SJSA1 (cell line): ENCODE results near the gene POU6F1. TPM values are rescaled to one million over a fixed set of nuclear protein-coding genes. Genes with fewer than 3 reads are reported as not detected.

Source experiments
- DNase-seq, 2 experiments: peaks; one replicate each; pipeline ENCODE4 v3.0.0-alpha.2; 2015 to 2020; ENCODE audit warnings: low spot score in 2 of 2, low read depth in 1 of 2
- H3K27ac ChIP-seq: fragments of 250-450 bp; sonication (Bioruptor Pico); 2 replicates; pipeline ENCODE4 v1.5.1; 2020; ENCODE audit warnings: mild to moderate bottlenecking, moderate library complexity
- H3K27me3 ChIP-seq: fragments of 250-450 bp; sonication (Bioruptor Pico); replicated peaks from 2 replicates; pipeline ENCODE4 v1.5.1; 2020; ENCODE audit warnings: mild to moderate bottlenecking, moderate library complexity
- H3K36me3 ChIP-seq: fragments of 250-450 bp; sonication (Bioruptor Pico); 2 replicates; pipeline ENCODE4 v1.5.1; 2020; ENCODE audit warnings: mild to moderate bottlenecking
- H3K4me1 ChIP-seq: fragments of 250-450 bp; sonication (Bioruptor Pico); replicated peaks from 2 replicates; pipeline ENCODE4 v1.6.1; 2021; ENCODE audit warnings: mild to moderate bottlenecking
- H3K4me3 ChIP-seq: fragments of 250-450 bp; sonication (Bioruptor Pico); 2 replicates; pipeline ENCODE4 v1.5.1; 2020; ENCODE audit warnings: mild to moderate bottlenecking
- H3K9me3 ChIP-seq: fragments of 250-450 bp; sonication (Bioruptor Pico); replicated peaks from 2 replicates; pipeline ENCODE4 v1.5.1; 2020; ENCODE audit warnings: mild to moderate bottlenecking
- total RNA-seq: library from RNA; depleted of rRNA; stranded (reverse); fragments of >200 nt; shearing (Covaris generic); gene quantifications from 2 replicates; pipeline ENCODE4 v1.2.3, GENCODE V29; 2014

Gene POU6F1
- total RNA-seq, 1 experiment from 2014 or later = 1.2 TPM

- Histone ChIP-seq H3K4me1 (peaks cover 9% of the 10 kb centered on the region), H3K27ac (no peak overlapping the region), H3K4me3 (no peak overlapping the region), H3K27me3 (no peaks in the 10 kb centered on the region), H3K9me3 (no peaks in the 10 kb centered on the region), H3K36me3 (no peaks in the 10 kb centered on the region; the same call in 1 of the 2 replicates)
- DNase-seq = no peak
These were observed 1.5 kb upstream of the POU6F1 start for GRCh38 chr12:51219322-51219721.

- peak overlapping the region; percentile 74 for H3K27ac ChIP-seq
- no peak for DNase-seq
- H3K9me3 ChIP-seq = no peaks in the 10 kb centered on the region
- H3K36me3 ChIP-seq = no peaks in the 10 kb centered on the region; the same call in 1 of the 2 replicates
- no peaks in the 10 kb centered on the region for H3K27me3 ChIP-seq
- peak overlapping the region; percentile 73 for H3K4me3 ChIP-seq
- H3K4me1 ChIP-seq = peaks cover 9% of the 10 kb centered on the region
These were observed 822 bp upstream of the POU6F1 start for GRCh38 chr12:51218607-51219161.

- peak overlapping the region; percentile 73 for H3K4me3 ChIP-seq
- peaks cover 9% of the 10 kb centered on the region for H3K4me1 ChIP-seq
- peak in 1 of 2 experiments; percentile 20 for DNase-seq
- no peaks in the 10 kb centered on the region for H3K9me3 ChIP-seq
- H3K36me3 ChIP-seq = no peaks in the 10 kb centered on the region; the same call in 1 of the 2 replicates
- no peaks in the 10 kb centered on the region for H3K27me3 ChIP-seq
- H3K27ac ChIP-seq = peak overlapping the region; percentile 74
These were observed 512 bp downstream of the POU6F1 start for GRCh38 chr12:51217133-51217967.

- Histone ChIP-seq H3K4me1 (peaks cover 9% of the 10 kb centered on the region), H3K27me3 (no peaks in the 10 kb centered on the region), H3K9me3 (no peaks in the 10 kb centered on the region), H3K36me3 (no peaks in the 10 kb centered on the region; the same call in 1 of the 2 replicates), H3K4me3 (peak overlapping the region; percentile 73), H3K27ac (no peak overlapping the region)
- DNase-seq = no peak
These were observed 1.2 kb downstream of the POU6F1 start for GRCh38 chr12:51216642-51217041.

- no peak for DNase-seq
- Histone ChIP-seq H3K36me3 (no peaks in the 10 kb centered on the region; the same call in 1 of the 2 replicates), H3K4me1 (peaks cover 9% of the 10 kb centered on the region), H3K4me3 (no peak overlapping the region), H3K27me3 (no peaks in the 10 kb centered on the region), H3K9me3 (no peaks in the 10 kb centered on the region), H3K27ac (no peak overlapping the region)
These were observed 3.0 kb downstream of the POU6F1 start for GRCh38 chr12:51214895-51215294.

- no peak overlapping the region for H3K4me3 ChIP-seq
- no peaks in the 10 kb centered on the region; the same call in 1 of the 2 replicates for H3K36me3 ChIP-seq
- H3K9me3 ChIP-seq = no peaks in the 10 kb centered on the region
- DNase-seq = no peak
- no peak overlapping the region for H3K27ac ChIP-seq
- no peaks in the 10 kb centered on the region for H3K4me1 ChIP-seq
- no peaks in the 10 kb centered on the region for H3K27me3 ChIP-seq
These were observed 7.0 kb downstream of the POU6F1 start for GRCh38 chr12:51210690-51211395.

- Histone ChIP-seq H3K27ac (no peak overlapping the region), H3K36me3 (no peaks in the 10 kb centered on the region; the same call in 1 of the 2 replicates), H3K27me3 (no peaks in the 10 kb centered on the region), H3K4me3 (no peak overlapping the region), H3K9me3 (no peaks in the 10 kb centered on the region), H3K4me1 (no peaks in the 10 kb centered on the region)
- DNase-seq = no peak
These were observed 8.6 kb downstream of the POU6F1 start for GRCh38 chr12:51209259-51209658.

- Histone ChIP-seq H3K27me3 (no peaks in the 10 kb centered on the region), H3K9me3 (no peaks in the 10 kb centered on the region)
These were observed 9.7 kb downstream of the POU6F1 start for GRCh38 chr12:51208016-51208660.

GRCh38 chr12:51205350-51205749, 12.5 kb downstream of the POU6F1 start:
- H3K27ac ChIP-seq = no peak overlapping the region
- H3K4me3 ChIP-seq = no peak overlapping the region
- H3K27me3 ChIP-seq = no peaks in the 10 kb centered on the region
- H3K9me3 ChIP-seq = no peaks in the 10 kb centered on the region
- H3K4me1 ChIP-seq = no peaks in the 10 kb centered on the region
- no peaks in the 10 kb centered on the region; the same call in 1 of the 2 replicates for H3K36me3 ChIP-seq
- DNase-seq = no peak

More at GRCh38 chr12:51208016-51208660, 9.7 kb downstream of the POU6F1 start:
- Histone ChIP-seq H3K36me3 (no peaks in the 10 kb centered on the region; the same call in 1 of the 2 replicates), H3K27ac (no peak overlapping the region), H3K4me3 (no peak overlapping the region), H3K4me1 (no peaks in the 10 kb centered on the region)
- no peak for DNase-seq

GRCh38 chr12:51202718-51203117, 15.1 kb downstream of the POU6F1 start:
- no peak for DNase-seq
- no peaks in the 10 kb centered on the region for H3K4me1 ChIP-seq
- H3K4me3 ChIP-seq = no peak overlapping the region
- H3K27me3 ChIP-seq = no peaks in the 10 kb centered on the region
- no peaks in the 10 kb centered on the region; the same call in 1 of the 2 replicates for H3K36me3 ChIP-seq
- H3K9me3 ChIP-seq = no peaks in the 10 kb centered on the region
- no peak overlapping the region for H3K27ac ChIP-seq

- no peaks in the 10 kb centered on the region for H3K36me3 ChIP-seq
- no peak overlapping the region for H3K4me3 ChIP-seq
- no peaks in the 10 kb centered on the region for H3K27me3 ChIP-seq
- DNase-seq = no peak
- no peaks in the 10 kb centered on the region for H3K4me1 ChIP-seq
- H3K9me3 ChIP-seq = no peaks in the 10 kb centered on the region
- H3K27ac ChIP-seq = no peak overlapping the region
These were observed 17.1 kb downstream of the POU6F1 start for GRCh38 chr12:51200806-51201205.

GRCh38 chr12:51200156-51200555, 17.7 kb downstream of the POU6F1 start:
- no peaks in the 10 kb centered on the region for H3K4me1 ChIP-seq
- H3K27ac ChIP-seq = no peak overlapping the region
- no peaks in the 10 kb centered on the region for H3K36me3 ChIP-seq
- no peak for DNase-seq
- H3K9me3 ChIP-seq = no peaks in the 10 kb centered on the region
- no peaks in the 10 kb centered on the region for H3K27me3 ChIP-seq
- H3K4me3 ChIP-seq = no peak overlapping the region

- Histone ChIP-seq H3K9me3 (no peaks in the 10 kb centered on the region), H3K4me3 (no peak overlapping the region), H3K27ac (no peak overlapping the region), H3K36me3 (no peaks in the 10 kb centered on the region), H3K4me1 (no peaks in the 10 kb centered on the region), H3K27me3 (no peaks in the 10 kb centered on the region)
- DNase-seq = no peak
These were observed 18.4 kb downstream of the POU6F1 start for GRCh38 chr12:51199366-51199945.
